Endothelial cell of umbilical vein (primary cell): ENCODE data around the gene NLRC3. TPM values are rescaled to one million over a fixed set of nuclear protein-coding genes. Genes with fewer than 3 reads are reported as not detected.

ENCODE experiments used
- BruUV-seq: library from RNA; stranded (reverse); fragments of 400-500 nt; replicated peaks from 2 replicates; lab custom pipeline; 2021; lab: Mats Ljungman, UMichigan
- CTCF ChIA-PET: fragments of 300-600, 350-600 bp; sonication (Branson Sonifier 250); formaldehyde crosslinking; loops from one replicate; lab custom pipeline; 2021; ENCODE audit warnings: antibody characterized with exemption, inconsistent platforms; lab: Charles Lee
- POLR2A ChIA-PET: fragments of 300-600, 350-600 bp; sonication (Branson Sonifier 250); formaldehyde crosslinking; loops from one replicate; lab custom pipeline; 2021; ENCODE audit warnings: antibody characterized with exemption, inconsistent platforms; lab: Charles Lee
- DNase-seq: peaks from one replicate; pipeline ENCODE4 v3.0.0-alpha.2; 2011; ENCODE audit warnings: low read depth, low spot score
- FAIRE-seq: peaks from 2 replicates; lab custom pipeline; 2011; peaks lifted over from hg19 to GRCh38; lab: Jason Lieb, UNC
- H2AFZ ChIP-seq: 2 replicates; pipeline ENCODE4 v1.6.0; 2012; ENCODE audit warnings: low read depth, low read length, control low read depth, inconsistent platforms
- H3K27ac ChIP-seq: 2 replicates; pipeline ENCODE4 v1.5.1; 2011; ENCODE audit warnings: low read depth, mild to moderate bottlenecking, control low read depth, low read length, moderate library complexity; ENCODE audit not compliant: insufficient read depth
- H3K27me3 ChIP-seq, 2 experiments: 2 replicates each; pipeline versions ENCODE4 v1.6.0 to v1.6.1; 2011; ENCODE audit warnings: low read length in 2 of 2, mixed read lengths in 1 of 2; ENCODE audit not compliant: control insufficient read depth in 2 of 2, insufficient read depth in 2 of 2
- H3K36me3 ChIP-seq, 2 experiments: 2 replicates in 1 of 2; 3 replicates in 1 of 2; pipeline ENCODE4 v1.5.1; 2011; ENCODE audit warnings: low read length in 2 of 2, mild to moderate bottlenecking in 1 of 2, moderate library complexity in 1 of 2; ENCODE audit not compliant: control insufficient read depth in 2 of 2, insufficient read depth in 2 of 2; ENCODE audit errors: extremely low read depth in 1 of 2
- H3K4me1 ChIP-seq: 3 replicates; pipeline ENCODE4 v1.5.1; 2011; ENCODE audit warnings: mild to moderate bottlenecking, low read length; ENCODE audit not compliant: control insufficient read depth, insufficient read depth; ENCODE audit errors: extremely low read depth
- H3K4me2 ChIP-seq: 2 replicates; pipeline ENCODE4 v1.6.1; 2011; ENCODE audit warnings: low read length, control low read depth, mixed read lengths; ENCODE audit not compliant: insufficient read depth
- H3K4me3 ChIP-seq, 3 experiments: fragments of 200-600 bp in 1 of 3; sonication (generic), shearing (Covaris generic) in 1 of 3; replicated peaks in 1 of 3; 2 replicates each; pipeline ENCODE4 v1.5.1; 2011 to 2016; ENCODE audit warnings: control low read depth in 3 of 3, low read length in 3 of 3, mild to moderate bottlenecking in 2 of 3, inconsistent platforms in 1 of 3, low read depth in 1 of 3, moderate library complexity in 1 of 3; ENCODE audit not compliant: insufficient read depth in 1 of 3
- H3K79me2 ChIP-seq: 2 replicates; pipeline ENCODE4 v1.6.0; 2012; ENCODE audit warnings: low read length, inconsistent platforms; ENCODE audit not compliant: control insufficient read depth, insufficient read depth
- H3K9ac ChIP-seq: replicated peaks from 2 replicates; pipeline ENCODE3; 2011; ENCODE audit warnings: low read length, control low read depth; ENCODE audit not compliant: insufficient read depth; ENCODE audit errors: extremely low read depth
- H3K9me1 ChIP-seq: replicated peaks from 3 replicates; pipeline ENCODE4 v1.6.0; 2011; ENCODE audit warnings: mild to moderate bottlenecking, low read length; ENCODE audit not compliant: control insufficient read depth, insufficient read depth; ENCODE audit errors: extremely low read depth
- H3K9me3 ChIP-seq: replicated peaks from 2 replicates; pipeline ENCODE4 v1.5.1; 2012; ENCODE audit warnings: low read length, inconsistent platforms; ENCODE audit not compliant: control insufficient read depth, insufficient read depth
- H4K20me1 ChIP-seq: replicated peaks from 2 replicates; pipeline ENCODE3; 2011; ENCODE audit warnings: mild to moderate bottlenecking, low read length; ENCODE audit not compliant: control insufficient read depth, insufficient read depth; ENCODE audit errors: extremely low read depth
- EZH2 ChIP-seq: IDR thresholded peaks from 2 replicates; pipeline ENCODE4 v1.6.1; 2012; ENCODE audit warnings: borderline replicate concordance, low read depth, mild to moderate bottlenecking, moderate library complexity, low read length, inconsistent platforms; ENCODE audit not compliant: severe bottlenecking
- FOS ChIP-seq: IDR thresholded peaks from 2 replicates; pipeline ENCODE4 v1.6.1; 2011; ENCODE audit warnings: mild to moderate bottlenecking, low read length, moderate library complexity, borderline replicate concordance; ENCODE audit not compliant: insufficient read depth
- GATA2 ChIP-seq: IDR thresholded peaks from 2 replicates; pipeline ENCODE4 v1.7.0; 2011; ENCODE audit warnings: low read depth, mild to moderate bottlenecking, moderate library complexity, mixed read lengths, low read length; ENCODE audit not compliant: insufficient read length, insufficient read depth
- JUN ChIP-seq: IDR thresholded peaks from 2 replicates; pipeline ENCODE4 v1.6.1; 2011; ENCODE audit warnings: borderline replicate concordance, low read depth; ENCODE audit not compliant: insufficient read length, insufficient read depth
- MYC ChIP-seq: IDR thresholded peaks from one replicate; pipeline ENCODE4 v1.6.1; 2011; ENCODE audit warnings: mild to moderate bottlenecking, low read depth, low read length
- POLR2A ChIP-seq: IDR thresholded peaks from 2 replicates; pipeline ENCODE4 v1.6.1; 2012; ENCODE audit warnings: low read depth, mild to moderate bottlenecking, control low read depth, low read length
- POLR2AphosphoS5 ChIP-seq: IDR thresholded peaks from 2 replicates; pipeline ENCODE4 v1.6.1; 2012; ENCODE audit warnings: low read depth, mild to moderate bottlenecking, control low read depth, low read length, moderate library complexity; ENCODE audit not compliant: insufficient read depth
- dilution Hi-C: fragments of 300-500 bp; cut with MboI; formaldehyde crosslinking; loops from one replicate; pipeline ENCODE4 v1.15.0; 2019; ENCODE audit warnings: low sequenced_read_pairs; ENCODE audit not compliant: extremely low pct_ligation_motif_present
- intact Hi-C: fragments of 100-400 bp; cut with micrococcal nuclease; formaldehyde crosslinking; loops from one replicate; pipeline ENCODE4 v1.10.0; 2022
- polyA plus RNA-seq, 4 experiments: library from polyadenylated mRNA; depleted of rRNA in 3 of 4; stranded (reverse) in 3 of 4; unstranded in 1 of 4; fragments of >200 nt; gene quantifications; 2 replicates each; pipeline versions ENCODE4 v1.2.1 to v1.2.3, GENCODE V29; 2011 to 2012; ENCODE audit warnings: missing spikeins in 1 of 4
- total RNA-seq: library from RNA; stranded (reverse); gene quantifications from 2 replicates; pipeline ENCODE4 v1.2.3, GENCODE V29; 2021
- TF ChIP-seq, protein P1 (sequence below): IDR thresholded peaks from 2 replicates; pipeline ENCODE4 v1.6.1; 2011; ENCODE audit not compliant: insufficient read depth, insufficient read length
- TF ChIP-seq, protein P2 (sequence below), 2 donors: IDR thresholded peaks; 1 replicate in 1 of 2; 2 replicates in 1 of 2; pipeline ENCODE4 v1.5.1; 2011; ENCODE audit warnings: low read length in 2 of 2, mild to moderate bottlenecking in 2 of 2, moderate library complexity in 2 of 2, control low read depth in 1 of 2, inconsistent platforms in 1 of 2, low read depth in 1 of 2; ENCODE audit not compliant: insufficient read depth in 1 of 2; ENCODE audit errors: extremely low read depth in 1 of 2

The NLRC3 gene
- total and polyA plus RNA-seq, 2 donors (not counting 3 experiments of a cell fraction or from before 2014, with no cell fraction given) = 0.84 to 3.4 TPM

GRCh38 chr16:3553138-3553923 lies 23.9 kb downstream of the NLRC3 start:
- dilution Hi-C loops = no loop called here
- CTCF ChIA-PET = interaction anchor here (1.0 kb wide), 1 partner anchor 30 kb away, joined by 4 read pairs; no protein-coding TSS in a partner anchor
- no peak overlapping the region for H3K4me2 ChIP-seq

DNA sequence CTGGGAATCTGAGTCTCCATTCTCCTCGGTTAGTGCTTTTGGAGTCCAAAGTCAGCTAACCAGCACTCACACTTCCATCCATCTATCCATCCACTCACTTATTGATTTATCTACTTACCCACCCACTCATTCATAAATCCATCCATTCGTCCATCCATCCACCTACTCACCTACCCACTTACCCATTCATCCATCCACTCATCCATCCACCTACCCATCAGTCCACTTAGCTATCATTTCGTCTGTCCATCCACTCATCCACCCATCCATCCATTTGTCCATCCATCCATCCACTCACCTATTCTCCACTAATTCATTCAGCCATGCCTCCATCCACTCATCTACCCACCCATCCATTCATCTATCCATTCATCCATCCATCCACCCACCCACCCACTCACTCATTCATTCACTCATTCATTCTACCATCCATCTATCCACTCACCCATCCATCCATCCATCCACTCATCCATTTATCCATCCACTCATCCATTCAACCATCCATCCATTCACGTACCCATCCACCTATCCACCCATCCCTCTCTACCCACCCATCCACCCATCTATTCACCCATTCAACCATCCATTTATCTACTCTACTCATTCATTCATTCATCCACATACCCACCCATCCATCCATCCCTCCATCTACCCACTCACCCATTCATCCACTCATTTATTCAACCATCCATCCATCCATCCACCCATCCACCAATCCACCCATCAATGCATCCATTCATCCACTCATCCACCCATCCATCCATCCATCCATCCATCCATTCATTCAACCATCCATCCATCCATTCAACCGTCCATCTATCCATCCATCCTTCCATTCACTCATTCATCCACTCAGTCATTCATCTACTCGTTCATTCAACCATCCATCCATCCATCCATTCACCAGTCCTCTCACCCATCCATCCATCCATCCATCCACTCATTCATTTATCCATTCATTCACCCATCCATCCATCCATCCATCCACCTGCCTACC lies 26.1 kb downstream of the NLRC3 start:
- DNase-seq = no peak
- no peaks in the 10 kb centered on the region for H4K20me1 ChIP-seq
- H3K4me3 ChIP-seq = no peak overlapping the region
- no peaks in the 10 kb centered on the region for H3K9me1 ChIP-seq
- ChIA-PET CTCF (interaction anchor here (0.6 kb wide), 1 partner anchor 850 kb away, joined by 3 read pairs; no protein-coding TSS in a partner anchor), POLR2A (no interaction called here)
- H3K36me3 ChIP-seq = no peaks in the 10 kb centered on the region
- no peaks in the 10 kb centered on the region for H3K27me3 ChIP-seq
- no peaks in the 10 kb centered on the region for H3K4me1 ChIP-seq
- H3K27ac ChIP-seq = no peak overlapping the region
- H3K79me2 ChIP-seq = no peaks in the 10 kb centered on the region
- FAIRE-seq = no peak
- BruUV-seq = no TSS peak
- H2AFZ ChIP-seq = no peak overlapping the region
- no peak for TF ChIP-seq EZH2
- TF ChIP-seq GATA2 = no peak
- no peak for TF ChIP-seq FOS
- no peak for TF ChIP-seq POLR2AphosphoS5
- no peak for TF ChIP-seq POLR2A
- TF ChIP-seq MYC = no peak
- TF ChIP-seq JUN = no peak
- TF ChIP-seq, protein P1, sequence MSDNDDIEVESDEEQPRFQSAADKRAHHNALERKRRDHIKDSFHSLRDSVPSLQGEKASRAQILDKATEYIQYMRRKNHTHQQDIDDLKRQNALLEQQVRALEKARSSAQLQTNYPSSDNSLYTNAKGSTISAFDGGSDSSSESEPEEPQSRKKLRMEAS = no peak
- TF ChIP-seq, protein P2, sequence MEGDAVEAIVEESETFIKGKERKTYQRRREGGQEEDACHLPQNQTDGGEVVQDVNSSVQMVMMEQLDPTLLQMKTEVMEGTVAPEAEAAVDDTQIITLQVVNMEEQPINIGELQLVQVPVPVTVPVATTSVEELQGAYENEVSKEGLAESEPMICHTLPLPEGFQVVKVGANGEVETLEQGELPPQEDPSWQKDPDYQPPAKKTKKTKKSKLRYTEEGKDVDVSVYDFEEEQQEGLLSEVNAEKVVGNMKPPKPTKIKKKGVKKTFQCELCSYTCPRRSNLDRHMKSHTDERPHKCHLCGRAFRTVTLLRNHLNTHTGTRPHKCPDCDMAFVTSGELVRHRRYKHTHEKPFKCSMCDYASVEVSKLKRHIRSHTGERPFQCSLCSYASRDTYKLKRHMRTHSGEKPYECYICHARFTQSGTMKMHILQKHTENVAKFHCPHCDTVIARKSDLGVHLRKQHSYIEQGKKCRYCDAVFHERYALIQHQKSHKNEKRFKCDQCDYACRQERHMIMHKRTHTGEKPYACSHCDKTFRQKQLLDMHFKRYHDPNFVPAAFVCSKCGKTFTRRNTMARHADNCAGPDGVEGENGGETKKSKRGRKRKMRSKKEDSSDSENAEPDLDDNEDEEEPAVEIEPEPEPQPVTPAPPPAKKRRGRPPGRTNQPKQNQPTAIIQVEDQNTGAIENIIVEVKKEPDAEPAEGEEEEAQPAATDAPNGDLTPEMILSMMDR (IDR thresholded peaks at IDR 0.05; ENCODE audit: extremely low read depth in 1 of 2, insufficient read depth in 1 of 2, low read depth in 1 of 2, low read length in 2 of 2) = no peak
- no peak overlapping the region for H3K4me2 ChIP-seq
- no peaks in the 10 kb centered on the region for H3K9me3 ChIP-seq
- dilution Hi-C loops (no loop called here), intact Hi-C loops (no loop called here)
- no peak overlapping the region for H3K9ac ChIP-seq

More at GRCh38 chr16:3553138-3553923, 23.9 kb downstream of the NLRC3 start:
- H3K9me1 ChIP-seq = no peaks in the 10 kb centered on the region
- DNase-seq (no peak), FAIRE-seq (no peak)
- no peaks in the 10 kb centered on the region for H3K36me3 ChIP-seq
- no peak overlapping the region for H3K4me3 ChIP-seq
- no peak overlapping the region for H3K9ac ChIP-seq
- BruUV-seq = no TSS peak
- H3K79me2 ChIP-seq = no peaks in the 10 kb centered on the region
- no peak overlapping the region for H3K27ac ChIP-seq
- H3K9me3 ChIP-seq = no peaks in the 10 kb centered on the region
- TF ChIP-seq MYC = no peak
- no peak for TF ChIP-seq JUN
- no peak for TF ChIP-seq FOS
- TF ChIP-seq, protein P1 = no peak
- no peak overlapping the region for H2AFZ ChIP-seq
- H3K4me1 ChIP-seq = no peaks in the 10 kb centered on the region
- no peaks in the 10 kb centered on the region for H3K27me3 ChIP-seq
- POLR2A ChIA-PET = no interaction called here
- H4K20me1 ChIP-seq = no peaks in the 10 kb centered on the region
- intact Hi-C loops = no loop called here
